Gastrocnemius medialis (tissue), 4 donors: ENCODE results near the gene PDE1C. TPM values are rescaled to one million over a fixed set of nuclear protein-coding genes. Genes with fewer than 3 reads are reported as not detected.

ENCODE experiments used
- ATAC-seq, 2 donors: fragments of 150-250 bp; one replicate each; pipeline ENCODE4 v1.9.1; 2016
- DNase-seq, 2 donors: peaks; one replicate each; pipeline ENCODE4 v3.0.0-alpha.2; 2019
- H3K27ac ChIP-seq, 4 donors: fragments of 200-600 bp; sonication (generic); 1 replicate in 1 of 4; 2 replicates in 3 of 4; pipeline ENCODE4 v1.5.1; 2016 to 2018; ENCODE audit warnings: mild to moderate bottlenecking in 2 of 4, moderate library complexity in 1 of 4
- H3K27me3 ChIP-seq, 3 donors: fragments of 200-600 bp; sonication (generic) in 2 of 3; 1 replicate in 1 of 3; 2 replicates in 2 of 3; pipeline versions ENCODE4 v1.5.1 to v1.6.0; 2016 to 2019; ENCODE audit warnings: mild to moderate bottlenecking in 1 of 3, moderate library complexity in 1 of 3
- H3K36me3 ChIP-seq, 2 donors: fragments of 200-600 bp; sonication (generic) in 1 of 2; one replicate each; pipeline ENCODE4 v1.5.1; 2017 to 2018
- H3K4me1 ChIP-seq, 2 donors: fragments of 200-600 bp; sonication (generic) in 1 of 2; one replicate each; pipeline ENCODE4 v1.5.1; 2016 to 2017; ENCODE audit warnings: mild to moderate bottlenecking in 2 of 2
- H3K4me3 ChIP-seq, 4 donors: fragments of 200-600 bp; sonication (generic) in 3 of 4; 1 replicate in 1 of 4; 2 replicates in 3 of 4; pipeline ENCODE4 v1.5.1; 2016 to 2019; ENCODE audit warnings: mild to moderate bottlenecking in 2 of 4
- H3K9me3 ChIP-seq, 3 donors: fragments of 200-600 bp; sonication (generic) in 2 of 3; 1 replicate in 1 of 3; 2 replicates in 2 of 3; pipeline ENCODE4 v1.5.1; 2016 to 2019
- CTCF ChIP-seq, 5 experiments: fragments of 450-650 bp in 3 of 5; fragments of 200-600 bp in 2 of 5; sonication (generic) in 2 of 5; IDR thresholded peaks in 4 of 5; conservative IDR thresholded peaks in 1 of 5; 1 replicate in 4 of 5; 2 replicates in 1 of 5; pipeline ENCODE4 v1.5.1; 2016 to 2019; ENCODE audit warnings: antibody characterized with exemption in 5 of 5, mild to moderate bottlenecking in 3 of 5, moderate library complexity in 3 of 5
- POLR2A ChIP-seq, 2 donors: fragments of 450-650 bp; IDR thresholded peaks; one replicate each; pipeline ENCODE4 v1.6.1; 2017; ENCODE audit warnings: antibody characterized with exemption in 2 of 2, mild to moderate bottlenecking in 2 of 2, moderate library complexity in 2 of 2
- in situ Hi-C, 4 donors: fragments of 200-750 bp; cut with MboI; loops; one replicate each; pipeline versions ENCODE4 v1.15.0 to v1.8.0; 2017; ENCODE audit warnings: low sequenced_read_pairs in 4 of 4
- intact Hi-C: fragments of 100-400 bp; cut with DNase I; formaldehyde crosslinking; loops from one replicate; pipeline ENCODE4 v1.15.1; 2023; ENCODE audit warnings: low total_unique reads
- total RNA-seq, 4 donors: library from RNA; depleted of rRNA; stranded (reverse); fragments of >200 nt; gene quantifications; one replicate each; pipeline versions ENCODE4 v1.1.0 to v1.2.3, GENCODE V29; 2016

The PDE1C gene
- total RNA-seq, 4 donors from 2014 or later: 0.46 to 1.2 (median 0.67) TPM

- no peaks in the 10 kb centered on the region for H3K4me1 ChIP-seq
- intact Hi-C loops: no loop called here
- in situ Hi-C loops: no loop called here
- DNase-seq (no peak), ATAC-seq (no peak)
- no peaks in the 10 kb centered on the region for H3K9me3 ChIP-seq
- no peaks in the 10 kb centered on the region for H3K27me3 ChIP-seq
- H3K4me3 ChIP-seq: no peak overlapping the region
- H3K36me3 ChIP-seq: no peaks in the 10 kb centered on the region
- H3K27ac ChIP-seq: no peak overlapping the region
- no peak for TF ChIP-seq CTCF (IDR thresholded peaks at IDR 0.05 in 4 of 5, conservative IDR thresholded peaks at IDR 0.05 in 1 of 5)
- no peak for TF ChIP-seq POLR2A (IDR thresholded peaks at IDR 0.05)
These were observed 293.6 kb downstream of the PDE1C start for GRCh38 chr7:31776616-31777015.

GRCh38 chr7:31775556-31775955 is 294.7 kb downstream of the PDE1C start:
- H3K27ac ChIP-seq: no peak overlapping the region
- intact Hi-C loops (no loop called here), in situ Hi-C loops (no loop called here)
- H3K4me3 ChIP-seq: no peak overlapping the region
- DNase-seq (no peak), ATAC-seq (no peak)
- H3K36me3 ChIP-seq: no peaks in the 10 kb centered on the region
- TF ChIP-seq CTCF (IDR thresholded peaks at IDR 0.05 in 4 of 5, conservative IDR thresholded peaks at IDR 0.05 in 1 of 5) (no peak), POLR2A (IDR thresholded peaks at IDR 0.05) (no peak)
- no peaks in the 10 kb centered on the region for H3K4me1 ChIP-seq
- H3K27me3 ChIP-seq: no peaks in the 10 kb centered on the region
- H3K9me3 ChIP-seq: no peaks in the 10 kb centered on the region

- H3K36me3 ChIP-seq: no peaks in the 10 kb centered on the region
- DNase-seq: no peak
- in situ Hi-C loops (no loop called here), intact Hi-C loops (no loop called here)
- H3K9me3 ChIP-seq: no peaks in the 10 kb centered on the region
- no peak for ATAC-seq
- H3K4me1 ChIP-seq: no peaks in the 10 kb centered on the region
- H3K27me3 ChIP-seq: no peaks in the 10 kb centered on the region
- no peak overlapping the region for H3K4me3 ChIP-seq
- TF ChIP-seq POLR2A (IDR thresholded peaks at IDR 0.05) (no peak), CTCF (IDR thresholded peaks at IDR 0.05 in 4 of 5, conservative IDR thresholded peaks at IDR 0.05 in 1 of 5) (no peak)
- no peak overlapping the region for H3K27ac ChIP-seq
These were observed 298.0 kb downstream of the PDE1C start for GRCh38 chr7:31772211-31772610.

- no peaks in the 10 kb centered on the region for H3K36me3 ChIP-seq
- no peaks in the 10 kb centered on the region for H3K27me3 ChIP-seq
- in situ Hi-C loops (no loop called here), intact Hi-C loops (no loop called here)
- ATAC-seq (no peak), DNase-seq (no peak)
- no peak for TF ChIP-seq CTCF (IDR thresholded peaks at IDR 0.05 in 4 of 5, conservative IDR thresholded peaks at IDR 0.05 in 1 of 5)
- TF ChIP-seq POLR2A (IDR thresholded peaks at IDR 0.05): no peak
- H3K4me1 ChIP-seq: no peaks in the 10 kb centered on the region
- H3K9me3 ChIP-seq: no peaks in the 10 kb centered on the region
- H3K27ac ChIP-seq: no peak overlapping the region
- no peak overlapping the region for H3K4me3 ChIP-seq
These were observed 302.4 kb downstream of the PDE1C start for GRCh38 chr7:31767686-31768358.

- TF ChIP-seq POLR2A (IDR thresholded peaks at IDR 0.05) (no peak), CTCF (IDR thresholded peaks at IDR 0.05 in 4 of 5, conservative IDR thresholded peaks at IDR 0.05 in 1 of 5) (no peak)
- in situ Hi-C loops: no loop called here
These were observed 305.7 kb downstream of the PDE1C start for GRCh38 chr7:31764462-31764861.

More at GRCh38 chr7:31764462-31764861, 305.7 kb downstream of the PDE1C start:
- Histone ChIP-seq H3K9me3 (no peaks in the 10 kb centered on the region), H3K4me1 (no peaks in the 10 kb centered on the region), H3K27me3 (no peaks in the 10 kb centered on the region), H3K36me3 (no peaks in the 10 kb centered on the region), H3K27ac (no peak overlapping the region), H3K4me3 (no peak overlapping the region)
- intact Hi-C loops: no loop called here
- DNase-seq (no peak), ATAC-seq (no peak)
